Neuronal stem cell (in vitro differentiated cells): Measurements from ENCODE around the gene CYTH1.

ENCODE experiments used
- DNase-seq: peaks from one replicate; pipeline ENCODE4 v3.0.0-alpha.2; 2013; ENCODE audit warnings: low spot score
- H2AFZ ChIP-seq: one replicate; pipeline ENCODE4 v1.6.1; 2013; ENCODE audit warnings: mild to moderate bottlenecking, low read length, inconsistent platforms
- H2AK5ac ChIP-seq: 2 replicates; pipeline ENCODE4 v1.6.1; 2013; ENCODE audit warnings: low read depth, mild to moderate bottlenecking, inconsistent platforms, low read length, moderate library complexity, mixed read lengths
- H2BK120ac ChIP-seq: 2 replicates; pipeline ENCODE4 v1.6.1; 2013; ENCODE audit warnings: low read depth, mild to moderate bottlenecking, inconsistent platforms, low read length, moderate library complexity, mixed read lengths
- H2BK12ac ChIP-seq: one replicate; pipeline ENCODE4 v1.6.1; 2013; ENCODE audit warnings: low read length, inconsistent platforms
- H2BK15ac ChIP-seq: 2 replicates; pipeline ENCODE4 v1.6.1; 2013; ENCODE audit warnings: mild to moderate bottlenecking, low read length, inconsistent platforms, mixed read lengths
- H2BK5ac ChIP-seq: one replicate; pipeline ENCODE4 v1.6.1; 2013; ENCODE audit warnings: inconsistent platforms, mild to moderate bottlenecking, low read length, moderate library complexity
- H3K14ac ChIP-seq: one replicate; pipeline ENCODE4 v1.6.1; 2013; ENCODE audit warnings: low read length, inconsistent platforms
- H3K18ac ChIP-seq: 2 replicates; pipeline ENCODE4 v1.6.1; 2013; ENCODE audit warnings: low read length, inconsistent platforms
- H3K23ac ChIP-seq: 2 replicates; pipeline ENCODE4 v1.6.1; 2013; ENCODE audit warnings: low read depth, mild to moderate bottlenecking, mixed read lengths, low read length, inconsistent platforms; ENCODE audit not compliant: poor library complexity
- H3K27ac ChIP-seq: replicated peaks from 3 replicates; pipeline ENCODE4 v1.5.1; 2013; ENCODE audit warnings: low read length, inconsistent platforms
- H3K27me3 ChIP-seq, 3 experiments: 2 replicates each; pipeline ENCODE4 v1.6.1; 2013; ENCODE audit warnings: low read length in 3 of 3, mild to moderate bottlenecking in 2 of 3, inconsistent platforms in 1 of 3, low read depth in 1 of 3, mixed read lengths in 1 of 3, moderate library complexity in 1 of 3; ENCODE audit not compliant: control insufficient read depth in 3 of 3, insufficient read depth in 3 of 3
- H3K36me3 ChIP-seq, 2 donors: replicated peaks in 1 of 2; 2 replicates each; pipeline ENCODE4 v1.6.1; 2013; ENCODE audit warnings: low read length in 2 of 2; ENCODE audit not compliant: control insufficient read depth in 2 of 2, insufficient read depth in 2 of 2
- H3K4ac ChIP-seq: 2 replicates; pipeline ENCODE4 v1.6.1; 2013; ENCODE audit warnings: inconsistent platforms, mild to moderate bottlenecking, low read length, moderate library complexity
- H3K4me1 ChIP-seq, 2 donors: 1 replicate in 1 of 2; 2 replicates in 1 of 2; pipeline ENCODE4 v1.6.1; 2013; ENCODE audit warnings: low read length in 2 of 2, low read depth in 1 of 2; ENCODE audit not compliant: control insufficient read depth in 2 of 2, insufficient read depth in 1 of 2
- H3K4me2 ChIP-seq: one replicate; pipeline ENCODE4 v1.6.1; 2013; ENCODE audit warnings: mild to moderate bottlenecking, low read length, inconsistent platforms; ENCODE audit not compliant: insufficient read depth, poor library complexity, severe bottlenecking
- H3K4me3 ChIP-seq, 2 donors: 2 replicates each; pipeline ENCODE4 v1.5.1; 2013; ENCODE audit warnings: low read length in 2 of 2, mild to moderate bottlenecking in 2 of 2, inconsistent platforms in 1 of 2, moderate library complexity in 1 of 2
- H3K79me1 ChIP-seq: one replicate; pipeline ENCODE4 v1.6.1; 2013; ENCODE audit warnings: low read depth, mild to moderate bottlenecking, inconsistent platforms, low read length, moderate library complexity
- H3K9ac ChIP-seq: one replicate; pipeline ENCODE4 v1.6.1; 2013; ENCODE audit warnings: mild to moderate bottlenecking, low read depth, low read length, inconsistent platforms; ENCODE audit not compliant: poor library complexity
- H3K9me3 ChIP-seq, 2 donors: replicated peaks in 1 of 2; 2 replicates each; pipeline versions ENCODE3 to v1.6.1; 2013; ENCODE audit warnings: low read length in 2 of 2, mild to moderate bottlenecking in 2 of 2, inconsistent platforms in 1 of 2, low read depth in 1 of 2, mixed read lengths in 1 of 2, moderate library complexity in 1 of 2; ENCODE audit not compliant: control insufficient read depth in 2 of 2, insufficient read depth in 1 of 2
- H4K8ac ChIP-seq: one replicate; pipeline ENCODE4 v1.6.1; 2013; ENCODE audit warnings: low read depth, mild to moderate bottlenecking, inconsistent platforms, low read length, moderate library complexity
- H4K91ac ChIP-seq: one replicate; pipeline ENCODE4 v1.6.1; 2013; ENCODE audit warnings: low read length, low read depth, mild to moderate bottlenecking, inconsistent platforms; ENCODE audit not compliant: poor library complexity
- WGBS, 2 donors: extraction: QIAGEN DNeasy Blood & Tissue Kit; methylation state at CpG; one replicate each; pipeline ENCODE4 v1.1.7; 2013; ENCODE audit warnings: missing lambda C conversion rate in 2 of 2, mixed read lengths in 1 of 2; ENCODE audit not compliant: insufficient read length in 2 of 2, insufficient replicate concordance in 1 of 2; ENCODE audit errors: extremely low coverage in 2 of 2; 5-methylcytosine and 5-hydroxymethylcytosine counted together

Gene CYTH1

DNA sequence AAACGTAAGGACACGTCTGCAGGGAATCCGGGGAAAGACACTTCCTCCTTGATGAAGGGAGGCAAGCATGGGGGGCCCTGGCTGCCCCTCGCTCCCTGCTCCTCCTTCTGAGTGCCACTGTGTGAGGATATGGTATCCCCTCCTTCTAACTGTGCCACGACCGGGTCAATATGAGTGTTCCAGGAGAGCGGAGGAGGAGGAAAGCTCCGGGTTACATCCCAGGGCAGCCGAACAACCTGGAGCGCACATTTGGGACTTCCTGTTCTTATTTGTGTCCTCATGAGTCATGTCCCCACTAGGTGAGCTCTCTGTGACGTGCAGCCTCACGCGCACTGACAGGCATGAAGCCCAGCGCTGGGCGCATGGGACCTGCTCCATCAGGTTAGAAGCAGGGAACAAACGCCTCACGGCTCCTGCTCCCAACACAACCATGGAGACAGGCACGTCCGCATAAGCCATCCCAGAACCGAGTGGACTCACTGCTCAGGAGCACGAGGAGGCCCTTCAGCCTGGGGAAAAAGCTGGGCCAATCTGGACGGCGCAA, 112.0 kb downstream of the CYTH1 start:
- Histone ChIP-seq H2AK5ac (no peak overlapping the region), H3K4ac (no peak overlapping the region), H3K18ac (no peak overlapping the region), H2BK12ac (no peak overlapping the region), H2BK5ac (no peak overlapping the region), H3K4me2 (no peak overlapping the region), H3K36me3 (peaks cover 2 to 22% of the 10 kb centered on the region in 2 donors), H2AFZ (no peak overlapping the region), H4K8ac (no peak overlapping the region), H3K27me3 (no peaks in the 10 kb centered on the region), H3K9me3 (peaks cover 0 to 4% of the 10 kb centered on the region in 2 donors), H3K23ac (peak overlapping the region; percentile 6), H2BK15ac (no peak overlapping the region), H4K91ac (no peak overlapping the region), H2BK120ac (no peak overlapping the region), H3K9ac (no peak overlapping the region), H3K27ac (no peak overlapping the region), H3K14ac (no peak overlapping the region), H3K4me1 (peaks cover 4 to 7% of the 10 kb centered on the region in 2 donors), H3K4me3 (no peak overlapping the region), H3K79me1 (no peaks in the 10 kb centered on the region)
- WGBS, 2 donors = no CpG with 5 or more reads among the region's 23 CpGs
- no peak for DNase-seq

- Histone ChIP-seq H3K18ac (no peak overlapping the region), H3K4me2 (no peak overlapping the region), H3K27ac (no peak overlapping the region), H2BK15ac (no peak overlapping the region), H4K91ac (no peak overlapping the region), H3K79me1 (peaks cover 2% of the 10 kb centered on the region), H3K4me1 (peaks cover 4 to 7% of the 10 kb centered on the region in 2 donors), H3K4ac (no peak overlapping the region), H3K9me3 (peaks cover 0 to 4% of the 10 kb centered on the region in 2 donors), H3K27me3 (no peaks in the 10 kb centered on the region), H2BK12ac (no peak overlapping the region), H2BK5ac (no peak overlapping the region), H4K8ac (no peak overlapping the region), H2AK5ac (no peak overlapping the region), H3K23ac (peak overlapping the region; percentile 6), H3K4me3 (no peak overlapping the region), H2AFZ (no peak overlapping the region), H2BK120ac (no peak overlapping the region), H3K14ac (no peak overlapping the region), H3K9ac (no peak overlapping the region), H3K36me3 (peaks cover 2 to 16% of the 10 kb centered on the region in 2 donors)
- no peak for DNase-seq
- WGBS, 2 donors = no CpG with 5 or more reads among the region's 22 CpGs
These were observed 112.7 kb downstream of the CYTH1 start for GRCh38 chr17:78669256-78669974.

DNA sequence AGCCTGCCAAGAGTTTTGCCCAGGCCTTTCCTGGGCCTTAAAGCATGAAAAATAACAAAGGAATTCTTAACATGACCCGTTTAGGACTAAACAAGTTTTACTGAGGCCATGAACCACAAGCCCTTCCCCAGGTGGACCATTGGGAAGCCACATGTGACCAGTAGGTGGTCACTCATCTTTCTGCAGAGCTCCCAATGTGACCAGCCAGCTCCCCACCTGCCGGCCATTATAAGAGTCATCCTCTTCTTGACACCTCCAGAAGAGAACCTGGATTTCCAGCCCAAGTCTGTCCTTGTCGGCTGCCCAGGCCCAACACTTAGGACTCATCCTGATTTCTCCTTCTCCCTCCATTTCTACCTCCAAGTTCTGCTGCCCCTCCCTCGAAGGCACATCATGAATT, 113.2 kb downstream of the CYTH1 start:
- Histone ChIP-seq H3K9me3 (peaks cover 0 to 4% of the 10 kb centered on the region in 2 donors), H3K14ac (no peak overlapping the region), H3K4me1 (peaks cover 4 to 7% of the 10 kb centered on the region in 2 donors), H2BK15ac (no peak overlapping the region), H2BK120ac (no peak overlapping the region), H2AFZ (no peak overlapping the region), H4K8ac (no peak overlapping the region), H3K27ac (no peak overlapping the region), H3K4me3 (no peak overlapping the region), H2AK5ac (no peak overlapping the region), H2BK5ac (no peak overlapping the region), H2BK12ac (no peak overlapping the region), H3K18ac (no peak overlapping the region), H3K27me3 (no peaks in the 10 kb centered on the region), H3K4me2 (no peak overlapping the region), H3K36me3 (peaks cover 2 to 13% of the 10 kb centered on the region in 2 donors), H3K23ac (no peak overlapping the region), H3K79me1 (peaks cover 4% of the 10 kb centered on the region), H3K9ac (no peak overlapping the region), H4K91ac (no peak overlapping the region), H3K4ac (no peak overlapping the region)
- no peak for DNase-seq
- WGBS, 2 donors = no CpG with 5 or more reads among the region's 4 CpGs

- Histone ChIP-seq H3K27ac (no peak overlapping the region), H2BK120ac (no peak overlapping the region), H4K8ac (no peak overlapping the region), H3K4me2 (no peak overlapping the region), H2BK5ac (no peak overlapping the region), H3K27me3 (no peaks in the 10 kb centered on the region), H2BK12ac (no peak overlapping the region), H2BK15ac (no peak overlapping the region), H3K36me3 (peaks cover 0 to 5% of the 10 kb centered on the region in 2 donors), H3K9me3 (peaks cover 0 to 4% of the 10 kb centered on the region in 2 donors), H3K14ac (no peak overlapping the region), H3K79me1 (peaks cover 4% of the 10 kb centered on the region), H4K91ac (no peak overlapping the region), H3K9ac (no peak overlapping the region), H3K4ac (no peak overlapping the region), H2AFZ (no peak overlapping the region), H3K4me3 (no peak overlapping the region), H3K4me1 (peaks cover 4 to 7% of the 10 kb centered on the region in 2 donors), H3K23ac (peak overlapping the region; percentile 35), H3K18ac (peak overlapping the region; percentile 16), H2AK5ac (peak overlapping the region; percentile 30)
- no CpG with 5 or more reads among the region's 30 CpGs for WGBS, 2 donors
- no peak for DNase-seq
These were observed 114.1 kb downstream of the CYTH1 start for GRCh38 chr17:78667741-78668640.
